ENCODE measurements around the gene TRIM26.

The TRIM26 gene

GRCh38 chr6:30206799-30207618, 6.2 kb downstream of the TRIM26 start:
- no peak overlapping the region for H3K4me3 ChIP-seq (ENCODE audit: low read depth, low read length)
- TF ChIP-seq CTCF (IDR thresholded peaks at IDR 0.05; ENCODE audit: borderline replicate concordance, insufficient read depth, low read depth, low read length), result no peak

GRCh38 chr6:30206152-30206551, 7.1 kb downstream of the TRIM26 start:
- H3K4me3 ChIP-seq (ENCODE audit: low read depth, low read length), result no peak overlapping the region
- TF ChIP-seq CTCF (IDR thresholded peaks at IDR 0.05; ENCODE audit: borderline replicate concordance, insufficient read depth, low read depth, low read length), result no peak

DNA sequence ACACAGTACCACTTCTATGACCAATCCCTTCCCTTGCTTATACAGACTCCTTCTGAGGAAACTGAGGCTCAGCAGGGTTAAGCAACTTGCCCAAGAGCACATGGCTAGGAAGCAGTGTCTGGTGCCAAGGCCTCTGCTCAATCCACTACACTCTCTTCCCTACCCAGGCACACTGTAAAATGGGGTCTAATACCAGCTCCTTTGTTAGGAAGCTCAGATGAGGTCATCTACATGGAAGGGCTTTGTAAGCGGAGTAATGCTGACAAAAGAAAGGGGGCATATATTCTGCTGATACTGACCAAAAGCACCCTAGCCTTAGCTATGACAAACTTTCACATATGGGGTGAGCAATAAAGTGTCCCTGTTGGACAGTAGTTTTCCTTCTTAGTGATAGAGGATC, 9.1 kb downstream of the TRIM26 start:
- no peak for TF ChIP-seq CTCF (IDR thresholded peaks at IDR 0.05; ENCODE audit: borderline replicate concordance, insufficient read depth, low read depth, low read length)

GRCh38 chr6:30202366-30202765, 10.8 kb downstream of the TRIM26 start:
- TF ChIP-seq CTCF (IDR thresholded peaks at IDR 0.05; ENCODE audit: borderline replicate concordance, insufficient read depth, low read depth, low read length), result no peak
- H3K4me3 ChIP-seq (ENCODE audit: low read depth, low read length), result no peak overlapping the region

More for the DNA sequence above, 9.1 kb downstream of the TRIM26 start:
- no peak overlapping the region for H3K4me3 ChIP-seq (ENCODE audit: low read depth, low read length)

GRCh38 chr6:30200551-30201281, 12.5 kb downstream of the TRIM26 start:
- no peak overlapping the region for H3K4me3 ChIP-seq (ENCODE audit: low read depth, low read length)
- TF ChIP-seq CTCF (IDR thresholded peaks at IDR 0.05; ENCODE audit: borderline replicate concordance, insufficient read depth, low read depth, low read length), result no peak

GRCh38 chr6:30198166-30199084, 14.8 kb downstream of the TRIM26 start:
- no peak for TF ChIP-seq CTCF (IDR thresholded peaks at IDR 0.05; ENCODE audit: borderline replicate concordance, insufficient read depth, low read depth, low read length)

More at GRCh38 chr6:30198166-30199084, 14.8 kb downstream of the TRIM26 start:
- H3K4me3 ChIP-seq (ENCODE audit: low read depth, low read length), result no peak overlapping the region
